GM23248 (cell line): Measurements from ENCODE around the gene ADRM1. TPM values are rescaled to one million over a fixed set of nuclear protein-coding genes. Genes with fewer than 3 reads are reported as not detected.

Source experiments
- DNase-seq: peaks from one replicate; pipeline ENCODE4 v3.0.0-alpha.2; 2015
- H2AFZ ChIP-seq: fragments of 200-600 bp; sonication (generic); 2 replicates; pipeline ENCODE4 v1.6.1; 2016; ENCODE audit warnings: antibody characterized with exemption
- H3F3A ChIP-seq: fragments of 200-600 bp; sonication (generic); 2 replicates; pipeline ENCODE4 v1.6.1; 2016; ENCODE audit warnings: mild to moderate bottlenecking, antibody characterized with exemption, mixed run types; ENCODE audit not compliant: insufficient read depth
- H3K27ac ChIP-seq: fragments of 200-600 bp; sonication (generic); 2 replicates; pipeline ENCODE4 v1.5.1; 2016; ENCODE audit warnings: mild to moderate bottlenecking
- H3K27me3 ChIP-seq: fragments of 200-600 bp; sonication (generic); replicated peaks from 2 replicates; pipeline ENCODE4 v1.6.1; 2016; ENCODE audit warnings: mild to moderate bottlenecking; ENCODE audit not compliant: insufficient read depth
- H3K36me3 ChIP-seq: fragments of 200-600 bp; sonication (generic); 2 replicates; pipeline ENCODE4 v1.6.1; 2016; ENCODE audit warnings: low read depth, mild to moderate bottlenecking
- H3K4me1 ChIP-seq: fragments of 200-600 bp; sonication (generic); 2 replicates; pipeline ENCODE4 v1.6.1; 2016; ENCODE audit warnings: mild to moderate bottlenecking; ENCODE audit not compliant: insufficient read depth
- H3K4me2 ChIP-seq: fragments of 200-600 bp; sonication (generic); one replicate; pipeline ENCODE4 v1.6.1; 2016; ENCODE audit warnings: mild to moderate bottlenecking; ENCODE audit not compliant: unreplicated experiment
- H3K4me3 ChIP-seq: fragments of 200-600 bp; sonication (generic); 2 replicates; pipeline ENCODE4 v1.5.1; 2016; ENCODE audit warnings: mild to moderate bottlenecking
- H3K79me2 ChIP-seq: fragments of 200-600 bp; sonication (generic); 2 replicates; pipeline ENCODE4 v1.6.1; 2016; ENCODE audit warnings: mild to moderate bottlenecking; ENCODE audit not compliant: insufficient read depth
- H3K9ac ChIP-seq: fragments of 200-600 bp; sonication (generic); 2 replicates; pipeline ENCODE4 v1.6.1; 2016; ENCODE audit warnings: mild to moderate bottlenecking
- H3K9me2 ChIP-seq: fragments of 200-600 bp; sonication (generic); 2 replicates; pipeline ENCODE4 v1.6.1; 2016; ENCODE audit warnings: mixed run types, mild to moderate bottlenecking, moderate library complexity; ENCODE audit not compliant: insufficient read depth
- H3K9me3 ChIP-seq: fragments of 200-600 bp; sonication (generic); one replicate; pipeline ENCODE4 v1.6.1; 2017; ENCODE audit warnings: low read depth
- H4K20me1 ChIP-seq: fragments of 200-600 bp; sonication (generic); 2 replicates; pipeline ENCODE4 v1.6.0; 2016; ENCODE audit not compliant: insufficient read depth
- EZH2 ChIP-seq: fragments of 200-600 bp; sonication (generic); IDR thresholded peaks from 2 replicates; pipeline ENCODE4 v1.6.1; 2018; ENCODE audit warnings: antibody characterized with exemption, mild to moderate bottlenecking; ENCODE audit not compliant: insufficient read depth, poor library complexity, severe bottlenecking
- EZH2phosphoT487 ChIP-seq: fragments of 200-600 bp; sonication (generic); IDR thresholded peaks from 2 replicates; pipeline ENCODE4 v1.6.1; 2018; ENCODE audit warnings: antibody characterized with exemption, moderate library complexity, mild to moderate bottlenecking, low read depth; ENCODE audit not compliant: insufficient read depth
- WGBS, 2 experiments: methylation state at CpG; one replicate each; pipeline ENCODE4 v1.1.6; 2015 to 2017; ENCODE audit warnings: low lambda C conversion rate in 2 of 2, low coverage in 1 of 2; ENCODE audit errors: missing lambda C conversion rate in 2 of 2; 5-methylcytosine and 5-hydroxymethylcytosine counted together
- in situ Hi-C: fragments of 300-500 bp; cut with MboI; formaldehyde crosslinking; loops from 2 replicates; pipeline ENCODE4 v1.15.0; 2020
- polyA plus RNA-seq: library from polyadenylated mRNA; unstranded; fragments of >200 nt; fragmentation: Nextera tagmentation; extraction: Ambion mirVana; gene quantifications from 2 replicates; pipeline ENCODE4 v1.2.1, GENCODE V29; 2016
- total RNA-seq: library from RNA; depleted of rRNA; stranded (reverse); fragments of >200 nt; shearing (Covaris generic); gene quantifications from 2 replicates; pipeline ENCODE4 v1.2.3, GENCODE V29; 2014

Gene ADRM1
- total and polyA plus RNA-seq, 2 experiments from 2014 or later: 138 to 162 TPM

- no peak for DNase-seq
- TF ChIP-seq EZH2: no peak
- no peak for TF ChIP-seq EZH2phosphoT487
- H4K20me1 ChIP-seq: no peaks in the 10 kb centered on the region
- H3F3A ChIP-seq: no peaks in the 10 kb centered on the region
- H3K36me3 ChIP-seq: no peaks in the 10 kb centered on the region
- no peak overlapping the region for H3K4me2 ChIP-seq
- H3K9me2 ChIP-seq: no peaks in the 10 kb centered on the region
- H3K79me2 ChIP-seq: no peaks in the 10 kb centered on the region
- H3K4me1 ChIP-seq: no peaks in the 10 kb centered on the region
- H3K9ac ChIP-seq: no peak overlapping the region
- no peaks in the 10 kb centered on the region for H3K27me3 ChIP-seq
- no peak overlapping the region for H3K4me3 ChIP-seq
- in situ Hi-C loops: no loop called here
- WGBS, 2 experiments: 72 to 88% methylated on average over 12 to 18 of the region's 18 CpGs
- H2AFZ ChIP-seq: no peak overlapping the region
- H3K27ac ChIP-seq: no peak overlapping the region
- no peaks in the 10 kb centered on the region for H3K9me3 ChIP-seq
Measured at GRCh38 chr20:62317167-62317655, 14.4 kb downstream of the ADRM1 start.

GRCh38 chr20:62318400-62319345 is 15.9 kb downstream of the ADRM1 start:
- TF ChIP-seq EZH2phosphoT487 (no peak), EZH2 (no peak)
- H3K9ac ChIP-seq: no peak overlapping the region
- H4K20me1 ChIP-seq: no peaks in the 10 kb centered on the region
- no peaks in the 10 kb centered on the region for H3K27me3 ChIP-seq
- H3F3A ChIP-seq: no peaks in the 10 kb centered on the region
- no peak overlapping the region for H3K27ac ChIP-seq
- no peak overlapping the region for H2AFZ ChIP-seq
- H3K79me2 ChIP-seq: no peaks in the 10 kb centered on the region
- no peaks in the 10 kb centered on the region for H3K9me2 ChIP-seq
- peak; percentile 58 for DNase-seq
- 56 to 65% methylated on average over 31 to 33 of the region's 36 CpGs for WGBS, 2 experiments
- in situ Hi-C loops: no loop called here
- H3K4me3 ChIP-seq: no peak overlapping the region
- no peaks in the 10 kb centered on the region for H3K4me1 ChIP-seq
- no peaks in the 10 kb centered on the region for H3K9me3 ChIP-seq
- H3K4me2 ChIP-seq: no peak overlapping the region
- H3K36me3 ChIP-seq: no peaks in the 10 kb centered on the region

- Histone ChIP-seq H3K4me1 (no peaks in the 10 kb centered on the region), H4K20me1 (no peaks in the 10 kb centered on the region), H3K36me3 (no peaks in the 10 kb centered on the region), H3K4me3 (no peak overlapping the region), H3K27me3 (no peaks in the 10 kb centered on the region), H3K4me2 (no peak overlapping the region), H3F3A (no peaks in the 10 kb centered on the region), H3K79me2 (no peaks in the 10 kb centered on the region), H3K9me3 (no peaks in the 10 kb centered on the region), H2AFZ (no peak overlapping the region), H3K9me2 (no peaks in the 10 kb centered on the region), H3K27ac (no peak overlapping the region), H3K9ac (no peak overlapping the region)
- 18 to 23% methylated on average over 21 to 29 of the region's 29 CpGs for WGBS, 2 experiments
- in situ Hi-C loops: no loop called here
- DNase-seq: peak; percentile 28
- TF ChIP-seq EZH2 (no peak), EZH2phosphoT487 (no peak)
Measured at GRCh38 chr20:62319346-62319909, 16.6 kb downstream of the ADRM1 start.

GRCh38 chr20:62320581-62321354 is 18.0 kb downstream of the ADRM1 start:
- H3F3A ChIP-seq: no peaks in the 10 kb centered on the region
- in situ Hi-C loops: no loop called here

More at GRCh38 chr20:62320581-62321354, 18.0 kb downstream of the ADRM1 start:
- Histone ChIP-seq H3K9me3 (no peaks in the 10 kb centered on the region), H3K36me3 (no peaks in the 10 kb centered on the region), H4K20me1 (no peaks in the 10 kb centered on the region), H3K27me3 (no peaks in the 10 kb centered on the region), H3K79me2 (no peaks in the 10 kb centered on the region), H3K4me2 (no peak overlapping the region), H2AFZ (no peak overlapping the region), H3K27ac (no peak overlapping the region), H3K4me3 (no peak overlapping the region), H3K9me2 (no peaks in the 10 kb centered on the region), H3K4me1 (no peaks in the 10 kb centered on the region), H3K9ac (no peak overlapping the region)
- TF ChIP-seq EZH2phosphoT487 (no peak), EZH2 (no peak)
- DNase-seq: peak; percentile 19
- WGBS, 2 experiments: 91 to 92% methylated on average over 20 to 22 of the region's 22 CpGs
